Subcutaneous adipose tissue (tissue), 4 donors: Measurements from ENCODE around the gene ITIH5. TPM values are rescaled to one million over a fixed set of nuclear protein-coding genes. Genes with fewer than 3 reads are reported as not detected.

Source experiments
- CTCF ChIP-seq: fragments of 450-650 bp; IDR thresholded peaks from one replicate; pipeline ENCODE4 v1.5.1; 2016; ENCODE audit warnings: low read depth, mild to moderate bottlenecking, control low read depth, antibody characterized with exemption, moderate library complexity
- total RNA-seq, 4 donors: library from RNA; depleted of rRNA; stranded (reverse); fragments of >200 nt; gene quantifications; one replicate each; pipeline ENCODE4 v1.1.0, GENCODE V29; 2016

ITIH5 gene
- total RNA-seq, 4 donors from 2014 or later: 149 to 377 (median 239) TPM

GRCh38 chr10:7696545-7696944 is 29.8 kb upstream of the ITIH5 start:
- no peak for TF ChIP-seq CTCF

- no peak for TF ChIP-seq CTCF
Observed at GRCh38 chr10:7689591-7689990, 22.8 kb upstream of the ITIH5 start.

- TF ChIP-seq CTCF: no peak
Observed at GRCh38 chr10:7687228-7687907, 20.6 kb upstream of the ITIH5 start.

- TF ChIP-seq CTCF: no peak
Observed at GRCh38 chr10:7686351-7687171, 19.8 kb upstream of the ITIH5 start.

GRCh38 chr10:7679256-7679655 is 12.5 kb upstream of the ITIH5 start:
- TF ChIP-seq CTCF: no peak

- TF ChIP-seq CTCF: no peak
Observed at GRCh38 chr10:7672341-7673134, 5.8 kb upstream of the ITIH5 start.

DNA sequence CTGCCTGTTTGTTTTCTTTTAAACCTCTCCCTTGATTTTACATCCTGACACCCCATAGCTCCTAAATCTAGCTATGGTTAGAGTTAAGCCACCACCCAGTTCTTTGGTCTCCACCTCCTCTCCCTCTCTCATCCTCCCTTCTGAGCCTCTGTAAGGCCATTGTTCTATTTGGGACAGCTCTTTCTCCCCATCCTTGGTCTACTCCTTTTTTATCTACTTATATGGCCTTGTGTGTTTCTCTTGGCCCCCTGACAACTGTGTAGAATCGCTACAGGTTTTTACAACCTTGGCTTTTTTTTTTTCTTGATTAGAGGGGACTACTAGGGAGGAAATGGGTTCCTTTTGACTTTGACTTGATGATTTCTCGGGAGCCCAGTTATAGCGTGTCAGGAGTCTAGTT is 3.4 kb upstream of the ITIH5 start:
- TF ChIP-seq CTCF: no peak
